WTC11 (cell line): ENCODE measurements around the gene VDR. TPM values are rescaled to one million over a fixed set of nuclear protein-coding genes. Genes with fewer than 3 reads are reported as not detected.
A peak's percentile ranks its signal among the peaks of the same experiment; 100 is the strongest.

ENCODE experiments used
- ATAC-seq: fragments of 200-7000 bp; cut with Tn5 transposase; 2 replicates; pipeline ENCODE4 v1.10.0; 2021; ENCODE audit warnings: mild to moderate bottlenecking, moderate library complexity
- CTCF ChIA-PET: fragments of 300-600 bp; sonication (Branson Sonifier 250); formaldehyde crosslinking; loops from one replicate; lab custom pipeline; 2021; ENCODE audit warnings: antibody characterized with exemption; lab: Charles Lee
- POLR2A ChIA-PET: fragments of 350-600 bp; sonication (Branson Sonifier 250); formaldehyde crosslinking; loops from one replicate; lab custom pipeline; 2021; ENCODE audit warnings: antibody characterized with exemption; lab: Charles Lee
- DNase-seq: peaks from one replicate; pipeline ENCODE4 v3.0.0; 2021; ENCODE audit warnings: low spot score
- H3K27ac Mint-ChIP-seq: 2 replicates; pipeline ENCODE4 v1.8.0; 2021; ENCODE audit warnings: mixed read lengths
- H3K27me3 Mint-ChIP-seq: 2 replicates; pipeline ENCODE4 v1.8.0; 2021; ENCODE audit warnings: low read depth, mild to moderate bottlenecking, moderate library complexity, mixed read lengths
- H3K36me3 Mint-ChIP-seq: 2 replicates; pipeline ENCODE4 v1.8.0; 2021; ENCODE audit warnings: mixed read lengths
- H3K4me1 Mint-ChIP-seq: 2 replicates; pipeline ENCODE4 v1.8.0; 2022; ENCODE audit warnings: mixed read lengths
- H3K4me3 Mint-ChIP-seq: 2 replicates; pipeline ENCODE4 v1.8.0; 2021; ENCODE audit warnings: mild to moderate bottlenecking, moderate library complexity, mixed read lengths
- H3K9me3 Mint-ChIP-seq: 2 replicates; pipeline ENCODE4 v1.8.0; 2021; ENCODE audit warnings: mixed read lengths
- ARID4B ChIP-seq: sonication (generic); formaldehyde crosslinking; IDR thresholded peaks from 2 replicates; pipeline ENCODE4 v1.8.0; 2023; ENCODE audit warnings: missing genetic modification reagents, mild to moderate bottlenecking, borderline replicate concordance
- ATF2 ChIP-seq: sonication (generic); formaldehyde crosslinking; IDR thresholded peaks from 2 replicates; pipeline ENCODE4 v1.8.1; 2022; ENCODE audit warnings: low read depth, missing genetic modification reagents, borderline replicate concordance
- CBFB ChIP-seq: sonication (generic); formaldehyde crosslinking; IDR thresholded peaks from 2 replicates; pipeline ENCODE4 v1.8.1; 2022; ENCODE audit warnings: mild to moderate bottlenecking, low read depth, missing genetic modification reagents
- CDX4 ChIP-seq: fragments of 250-450 bp; sonication (Bioruptor Pico); IDR thresholded peaks from 2 replicates; pipeline ENCODE4 v1.9.0; 2021; ENCODE audit warnings: moderate library complexity, mild to moderate bottlenecking, inconsistent platforms, borderline replicate concordance
- EMX1 ChIP-seq: fragments of 250-450 bp; sonication (Bioruptor Pico); IDR thresholded peaks from 2 replicates; pipeline ENCODE4 v1.8.0; 2021; ENCODE audit warnings: mild to moderate bottlenecking
- ESRRA ChIP-seq: sonication (generic); formaldehyde crosslinking; IDR thresholded peaks from 2 replicates; pipeline ENCODE4 v1.8.1; 2022; ENCODE audit warnings: mild to moderate bottlenecking, missing genetic modification reagents, borderline replicate concordance
- FOXJ3 ChIP-seq: sonication (generic); formaldehyde crosslinking; IDR thresholded peaks from 2 replicates; pipeline ENCODE4 v1.9.0; 2021; ENCODE audit warnings: missing genetic modification reagents, mild to moderate bottlenecking, borderline replicate concordance
- JAZF1 ChIP-seq: fragments of 250-450 bp; sonication (Bioruptor Pico); IDR thresholded peaks from 2 replicates; pipeline ENCODE4 v1.9.0; 2021; ENCODE audit warnings: moderate library complexity, mild to moderate bottlenecking, inconsistent platforms
- NFATC4 ChIP-seq: fragments of 250-450 bp; sonication (Bioruptor Pico); IDR thresholded peaks from 2 replicates; pipeline ENCODE4 v1.9.0; 2021; ENCODE audit warnings: mild to moderate bottlenecking
- NR1H2 ChIP-seq: sonication (generic); formaldehyde crosslinking; IDR thresholded peaks from 2 replicates; pipeline ENCODE4 v1.9.0; 2021; ENCODE audit warnings: mild to moderate bottlenecking, moderate library complexity, missing genetic modification reagents
- PREB ChIP-seq: sonication (generic); formaldehyde crosslinking; IDR thresholded peaks from 2 replicates; pipeline ENCODE4 v1.8.1; 2022; ENCODE audit warnings: mild to moderate bottlenecking, missing genetic modification reagents, moderate library complexity, borderline replicate concordance
- PRRX2 ChIP-seq: fragments of 250-450 bp; sonication (Bioruptor Pico); IDR thresholded peaks from 2 replicates; pipeline ENCODE4 v1.8.0; 2021; ENCODE audit warnings: mild to moderate bottlenecking
- SP1 ChIP-seq: sonication (generic); formaldehyde crosslinking; conservative IDR thresholded peaks from 2 replicates; pipeline ENCODE4 v1.8.1; 2022; ENCODE audit warnings: missing genetic modification reagents
- TCF7 ChIP-seq: sonication (generic); formaldehyde crosslinking; IDR thresholded peaks from 2 replicates; pipeline ENCODE4 v1.8.0; 2022; ENCODE audit warnings: mild to moderate bottlenecking, low read depth, missing genetic modification reagents, moderate library complexity
- TEAD1 ChIP-seq: sonication (generic); formaldehyde crosslinking; IDR thresholded peaks from 2 replicates; pipeline ENCODE4 v1.8.0; 2022; ENCODE audit warnings: mild to moderate bottlenecking, missing genetic modification reagents
- ZNF263 ChIP-seq: sonication (generic); formaldehyde crosslinking; IDR thresholded peaks from 2 replicates; pipeline ENCODE4 v1.8.1; 2022; ENCODE audit warnings: low read depth, mild to moderate bottlenecking, moderate library complexity, missing genetic modification reagents
- ZNF423 ChIP-seq: fragments of 250-450 bp; sonication (Bioruptor Pico); IDR thresholded peaks from 2 replicates; pipeline ENCODE4 v2.1.2; 2022; ENCODE audit warnings: mild to moderate bottlenecking, moderate library complexity
- ZNF512 ChIP-seq: sonication (generic); formaldehyde crosslinking; IDR thresholded peaks from 2 replicates; pipeline ENCODE4 v1.8.1; 2022; ENCODE audit warnings: missing genetic modification reagents, borderline replicate concordance
- total RNA-seq: library from RNA; stranded (reverse); gene quantifications from 3 replicates; pipeline ENCODE4 v1.2.3, GENCODE V29; 2021

Gene VDR
- total RNA-seq, 1 experiment from 2014 or later, result 1.3 TPM

DNA sequence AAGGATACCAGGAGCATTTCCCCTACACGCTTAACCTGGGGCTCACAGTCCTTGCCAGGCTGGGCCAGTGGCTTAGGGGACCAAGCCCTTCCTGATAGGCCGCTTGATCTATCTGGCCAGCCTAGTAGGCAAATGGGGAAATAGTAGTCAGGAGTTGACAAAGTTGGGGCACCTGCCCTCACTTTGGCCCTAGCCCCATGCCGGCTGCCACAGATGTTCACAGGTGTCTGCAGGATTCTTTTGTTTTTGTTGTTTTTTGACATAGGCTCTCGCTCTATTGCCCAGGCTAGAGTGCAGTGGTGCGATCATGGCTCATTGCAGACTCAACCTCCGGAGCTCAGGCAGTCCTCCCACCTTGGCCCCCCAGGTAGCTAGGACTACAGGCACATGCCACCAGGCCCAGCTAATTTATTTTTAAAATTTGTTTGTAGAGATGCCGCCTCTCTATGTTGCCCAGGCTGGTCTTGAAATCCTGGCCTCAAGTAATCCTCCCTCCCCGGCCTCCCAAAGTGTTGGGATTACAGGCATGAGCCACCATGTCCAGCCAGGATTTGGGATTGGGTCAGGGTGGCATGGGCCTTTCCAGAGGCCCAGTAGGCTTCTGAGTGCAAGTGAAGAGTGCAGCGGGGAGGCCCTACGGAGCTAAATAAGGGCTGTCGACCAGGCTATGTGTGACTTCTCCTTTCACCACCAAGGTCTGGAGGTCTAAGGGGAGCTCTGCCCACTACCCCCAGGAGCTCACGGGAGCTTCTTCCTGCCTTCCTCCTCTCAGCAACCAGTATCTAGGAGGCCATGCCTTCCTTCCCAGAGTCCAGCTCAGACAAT is 69.6 kb downstream of the VDR start:
- Mint-ChIP-seq H3K4me1 (peaks cover 19% of the 10 kb centered on the region), H3K4me3 (no peak overlapping the region), H3K27me3 (peaks cover 2% of the 10 kb centered on the region; the same call in 1 of the 2 replicates), H3K36me3 (no peaks in the 10 kb centered on the region), H3K27ac (peak overlapping the region; percentile 9; the same call in 1 of the 2 replicates), H3K9me3 (no peaks in the 10 kb centered on the region)
- ChIA-PET POLR2A (interaction anchor here (0.6 to 1.5 kb wide), 3 partner anchors 15 to 18 kb away, joined by 3 to 4 read pairs (median 3); no protein-coding TSS in a partner anchor), CTCF (interaction anchor here (0.7 to 12.4 kb wide), 12 partner anchors 16 to 120 kb away, joined by 3 to 408 read pairs (median 8); partner anchors contain the start of genes HDAC7 and VDR)
- no peak for TF ChIP-seq CBFB (CRISPR knock-in tag)
- no peak for TF ChIP-seq NR1H2 (CRISPR knock-in tag)
- TF ChIP-seq TCF7 (CRISPR knock-in tag), result no peak
- no peak for TF ChIP-seq JAZF1 (CRISPR knock-in tag)
- no peak for TF ChIP-seq ZNF512
- no peak for TF ChIP-seq ESRRA (CRISPR knock-in tag)
- no peak for TF ChIP-seq ZNF423
- TF ChIP-seq EMX1 (CRISPR knock-in tag), result no peak
- DNase-seq (no peak), ATAC-seq (no peak)

- H3K36me3 Mint-ChIP-seq, result no peaks in the 10 kb centered on the region
- H3K9me3 Mint-ChIP-seq, result no peaks in the 10 kb centered on the region
- ATAC-seq, result no peak
- no peak overlapping the region for H3K27ac Mint-ChIP-seq
- peaks cover 4% of the 10 kb centered on the region; the same call in 1 of the 2 replicates for H3K27me3 Mint-ChIP-seq
- peaks cover 22% of the 10 kb centered on the region for H3K4me1 Mint-ChIP-seq
- CTCF ChIA-PET, result interaction anchor here (1.0 to 12.4 kb wide), 12 partner anchors 9 to 130 kb away, joined by 3 to 408 read pairs (median 4); partner anchors contain the start of gene TMEM106C
- TF ChIP-seq TCF7 (CRISPR knock-in tag), result no peak
- no peak for TF ChIP-seq NFATC4 (CRISPR knock-in tag)
- TF ChIP-seq CDX4 (CRISPR knock-in tag), result no peak
- no peak for TF ChIP-seq ARID4B (CRISPR knock-in tag)
- TF ChIP-seq PREB, result no peak
- no peak for TF ChIP-seq ZNF263 (CRISPR knock-in tag)
- TF ChIP-seq TEAD1 (CRISPR knock-in tag), result no peak
- TF ChIP-seq FOXJ3 (CRISPR knock-in tag), result no peak
- no peak for TF ChIP-seq ATF2 (CRISPR knock-in tag)
- no peak for TF ChIP-seq PRRX2 (CRISPR knock-in tag)
- TF ChIP-seq SP1 (CRISPR knock-in tag), result no peak
- TF ChIP-seq, all 79 proteins: peak for 0
- POLR2A ChIA-PET, result no interaction called here
- H3K4me3 Mint-ChIP-seq, result no peak overlapping the region
- no peak for DNase-seq
These were observed 70.4 kb downstream of the VDR start for GRCh38 chr12:47834199-47834903.
